H1 (cell line): ENCODE data around the gene ST14. TPM values are rescaled to one million over a fixed set of nuclear protein-coding genes. Genes with fewer than 3 reads are reported as not detected.

Experiments
- CREB1 ChIP-seq: IDR thresholded peaks from 2 replicates; pipeline ENCODE4 v1.6.1; 2012; ENCODE audit warnings: inconsistent platforms
- CTBP2 ChIP-seq: IDR thresholded peaks from 2 replicates; pipeline ENCODE4 v1.7.0; 2011; ENCODE audit warnings: borderline replicate concordance, mild to moderate bottlenecking, moderate library complexity, mixed read lengths, low read length; ENCODE audit not compliant: insufficient read depth, insufficient read length
- GABPA ChIP-seq: IDR thresholded peaks from 2 replicates; pipeline ENCODE4 v1.6.1; 2011; ENCODE audit warnings: mild to moderate bottlenecking, low read length, moderate library complexity, borderline replicate concordance; ENCODE audit not compliant: insufficient read depth
- JUND ChIP-seq: IDR thresholded peaks from 2 replicates; pipeline ENCODE4 v1.6.1; 2011; ENCODE audit warnings: mild to moderate bottlenecking, improper control_type of control experiment, low read length
- MAFK ChIP-seq: IDR thresholded peaks from 2 replicates; pipeline ENCODE4 v1.6.1; 2012; ENCODE audit warnings: low read depth, mild to moderate bottlenecking, improper control_type of control experiment, low read length
- SP4 ChIP-seq: IDR thresholded peaks from 2 replicates; pipeline ENCODE4 v1.6.1; 2012; ENCODE audit warnings: low read length, inconsistent platforms
- USF2 ChIP-seq: IDR thresholded peaks from 2 replicates; pipeline ENCODE4 v1.6.1; 2011; ENCODE audit warnings: low read length, improper control_type of control experiment
- polyA plus RNA-seq, 7 experiments: library from polyadenylated mRNA; depleted of rRNA in 3 of 7; stranded (reverse) in 5 of 7; unstranded in 2 of 7; fragments of >200 nt in 5 of 7; fragments of 200-250 nt in 2 of 7; gene quantifications; 1 replicate in 5 of 7; 2 replicates in 1 of 7; 4 replicates in 1 of 7; pipeline versions ENCODE4 v1.2.1 to v1.2.3, GENCODE V29; 2011 to 2013; ENCODE audit warnings: missing spikeins in 2 of 7, mixed read lengths in 2 of 7
- total RNA-seq: library from RNA; stranded (reverse); fragmentation: NEBNext Ultra II Directional; extraction: Animal tissue kit (Norgen Biotek cat#: 25700); gene quantifications from 2 replicates; pipeline ENCODE4 v1.2.1, GENCODE V29; 2021
- TF ChIP-seq, protein P1 (sequence below): IDR thresholded peaks from 2 replicates; pipeline ENCODE4 v1.6.1; 2012; ENCODE audit warnings: inconsistent platforms

The ST14 gene
- total and polyA plus RNA-seq, 2 of the 8 experiments (the other 6 are each of a cell fraction or from before 2014, with no cell fraction given): 22.4 to 24.9 TPM

DNA sequence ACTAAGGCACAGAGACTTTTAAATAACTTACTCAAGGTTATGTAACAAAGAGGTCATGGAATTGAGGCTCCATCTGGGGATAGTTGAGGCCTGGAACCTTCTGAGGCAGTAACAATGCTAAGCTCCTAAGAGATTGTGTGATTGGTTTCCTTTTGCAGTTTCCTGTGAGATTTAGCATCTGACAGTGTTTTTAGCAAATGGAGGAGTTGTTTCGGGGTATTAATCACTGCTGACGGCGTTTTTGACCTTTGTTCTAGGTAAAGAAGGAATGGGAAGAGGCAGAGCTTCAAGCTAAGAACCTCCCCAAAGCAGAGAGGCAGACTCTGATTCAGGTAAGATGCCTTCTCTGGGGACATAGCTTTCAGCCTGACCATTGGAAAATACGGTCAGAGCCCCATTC is 32.1 kb upstream of the ST14 start (continued):
- TF ChIP-seq SP4 (no peak), CTBP2 (no peak), JUND (no peak), USF2 (no peak), GABPA (no peak), CREB1 (no peak), MAFK (no peak)
- TF ChIP-seq, protein P1, sequence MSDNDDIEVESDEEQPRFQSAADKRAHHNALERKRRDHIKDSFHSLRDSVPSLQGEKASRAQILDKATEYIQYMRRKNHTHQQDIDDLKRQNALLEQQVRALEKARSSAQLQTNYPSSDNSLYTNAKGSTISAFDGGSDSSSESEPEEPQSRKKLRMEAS: no peak
